ENCODE measurements around the gene LZTS2. TPM values are rescaled to one million over a fixed set of nuclear protein-coding genes. Genes with fewer than 3 reads are reported as not detected.
A peak's percentile ranks its signal among the peaks of the same experiment; 100 is the strongest.
"Not testable (repeated sequence)": the region's sequence is repeated elsewhere in the genome, so short reads cannot be mapped to it uniquely, and the experiment has no call there.

The LZTS2 gene
- total RNA-seq, 2 experiments from 2014 or later = 10.4 to 12.1 TPM

- no peak overlapping the region for H3K27ac Mint-ChIP-seq
- DNase-seq = no peak
- no peaks in the 10 kb centered on the region for H3K27me3 Mint-ChIP-seq
- no peak overlapping the region for H3K4me3 Mint-ChIP-seq
- no peaks in the 10 kb centered on the region for H3K36me3 Mint-ChIP-seq
- peaks cover 22% of the 10 kb centered on the region for H3K4me1 Mint-ChIP-seq
- H3K9me3 Mint-ChIP-seq = no peaks in the 10 kb centered on the region
These were observed 29.1 kb downstream of the LZTS2 start for GRCh38 chr10:101028446-101029337.

DNA sequence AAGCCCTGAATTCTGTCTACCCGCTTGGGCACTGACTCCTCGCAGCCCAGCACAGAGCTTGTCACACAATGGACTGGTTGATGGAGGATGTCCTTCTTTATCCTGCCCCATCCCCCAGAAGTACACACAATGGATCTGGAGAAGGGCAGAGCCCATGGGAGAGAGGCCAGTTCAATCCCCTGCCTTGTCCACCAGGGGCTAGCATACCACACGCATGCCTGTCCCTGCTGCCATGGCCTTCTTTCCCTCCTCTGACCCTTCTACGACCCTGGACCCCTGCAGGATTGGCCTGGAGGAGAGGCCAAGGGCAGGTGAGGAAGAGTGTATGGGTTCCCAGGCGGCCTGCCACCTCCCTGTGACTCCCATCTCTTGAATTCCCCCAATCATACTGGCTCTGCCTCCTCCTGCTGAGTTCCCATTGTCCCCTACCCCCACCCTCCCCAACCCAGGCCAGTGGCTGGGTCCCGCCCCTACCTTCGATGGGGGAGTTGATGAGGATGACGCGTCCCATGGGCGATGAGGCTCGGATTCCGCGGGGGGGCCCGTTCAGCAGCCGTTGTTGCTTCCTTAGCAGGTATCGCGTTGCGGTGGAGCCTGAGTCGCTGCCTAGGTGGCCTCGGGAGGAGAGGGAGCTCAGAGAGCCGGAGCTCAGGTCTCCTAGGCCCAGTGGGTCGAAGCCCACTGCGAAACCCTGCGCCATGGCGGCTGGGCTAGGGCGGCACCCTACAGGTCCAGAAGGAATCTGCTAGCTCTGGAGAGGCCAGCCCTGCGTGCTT is 30.1 kb downstream of the LZTS2 start:
- H3K9me3 Mint-ChIP-seq = no peaks in the 10 kb centered on the region
- no peaks in the 10 kb centered on the region for H3K36me3 Mint-ChIP-seq
- no peaks in the 10 kb centered on the region for H3K27me3 Mint-ChIP-seq
- H3K4me1 Mint-ChIP-seq = peaks cover 24% of the 10 kb centered on the region
- H3K27ac Mint-ChIP-seq = no peak overlapping the region
- DNase-seq = no peak
- no peak overlapping the region for H3K4me3 Mint-ChIP-seq

DNA sequence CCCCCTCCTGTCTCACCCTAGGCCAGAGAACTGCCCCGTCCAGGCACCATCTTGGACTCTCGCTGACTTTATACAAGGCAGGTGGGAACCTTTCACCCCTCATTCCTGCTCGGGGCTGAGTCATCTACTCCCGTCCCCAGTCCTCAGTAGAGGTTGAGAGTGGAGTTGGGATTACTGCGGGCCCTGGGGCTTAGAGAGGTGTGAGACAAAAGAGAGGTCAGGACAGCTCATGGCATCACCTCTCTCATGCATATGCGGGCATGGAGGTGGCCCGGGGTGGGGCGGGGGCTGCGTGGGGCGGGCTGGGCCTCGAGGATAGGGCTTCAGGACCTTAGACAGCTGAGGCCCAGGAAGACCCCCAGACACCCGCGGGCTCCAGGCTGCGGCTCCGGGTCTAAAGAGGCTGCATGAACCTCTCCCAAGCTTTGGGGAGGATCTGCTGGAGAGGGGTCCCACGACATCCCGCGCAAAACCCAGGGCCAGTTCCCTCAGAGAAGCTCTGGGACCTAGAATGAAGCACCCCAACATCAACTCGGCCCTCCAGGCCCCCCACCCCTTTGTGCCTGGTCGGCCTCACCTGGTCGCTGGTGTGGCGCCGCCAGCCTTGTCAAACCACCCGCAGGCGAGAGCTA is 31.0 kb downstream of the LZTS2 start:
- H3K36me3 Mint-ChIP-seq = no peaks in the 10 kb centered on the region
- H3K4me3 Mint-ChIP-seq = peak overlapping the region; percentile 74
- H3K4me1 Mint-ChIP-seq = peaks cover 24% of the 10 kb centered on the region
- no peak overlapping the region for H3K27ac Mint-ChIP-seq
- H3K27me3 Mint-ChIP-seq = no peaks in the 10 kb centered on the region
- H3K9me3 Mint-ChIP-seq = no peaks in the 10 kb centered on the region
- no peak for DNase-seq

DNA sequence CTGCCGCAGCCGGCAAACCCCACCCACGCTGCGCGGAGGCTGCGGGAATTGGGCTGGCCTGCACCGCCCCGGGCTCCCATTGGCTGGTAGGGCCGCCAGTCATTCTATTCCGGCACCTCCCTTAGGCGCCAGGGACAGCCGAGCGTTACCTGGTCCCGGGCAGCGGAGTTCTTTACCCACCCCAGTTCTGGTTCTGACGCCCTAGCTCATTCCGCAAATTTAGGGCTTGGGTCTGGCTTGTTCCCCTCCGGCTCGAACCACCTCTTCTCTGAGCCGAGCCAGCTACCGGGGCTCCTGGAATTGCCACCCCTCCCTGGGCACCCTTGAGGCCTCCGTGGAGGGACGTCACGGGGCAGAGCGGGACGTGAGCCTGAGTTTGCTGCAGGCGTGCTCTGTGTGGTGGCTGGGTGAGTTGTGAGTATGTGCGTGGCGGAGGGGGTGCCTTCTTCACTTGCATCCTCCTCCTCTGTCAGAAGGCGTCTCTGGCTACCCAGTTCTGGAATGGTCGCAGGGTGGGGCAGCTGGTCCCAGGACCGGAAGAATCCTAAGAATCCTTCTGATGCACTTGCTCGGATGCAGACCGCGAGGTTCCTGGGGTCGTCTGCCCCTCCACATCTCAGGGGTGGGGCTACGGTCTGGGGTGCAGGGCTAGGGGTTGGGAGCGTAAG is 31.7 kb downstream of the LZTS2 start, which contains the start of the genes PDZD7 and SFXN3:
Gene PDZD7, minus strand, starts transcription at position 2 of the 668 bp plus-strand sequence. CDS start 910 bp downstream, outside the sequence.
Gene SFXN3, plus strand, starts transcription at position 107 of the 668 bp plus-strand sequence. CDS start 3,461 bp downstream, outside the sequence.
- Mint-ChIP-seq H3K36me3 (no peaks in the 10 kb centered on the region), H3K4me1 (peaks cover 24% of the 10 kb centered on the region), H3K27ac (peak within 1 kb of the TSS; percentile 84), H3K27me3 (no peaks in the 10 kb centered on the region), H3K4me3 (peak within 1 kb of the TSS; percentile 74), H3K9me3 (no peaks in the 10 kb centered on the region)
- DNase-seq = peak; percentile 97

- Mint-ChIP-seq H3K4me3 (peak overlapping the region; percentile 74), H3K4me1 (peaks cover 24% of the 10 kb centered on the region), H3K36me3 (no peaks in the 10 kb centered on the region), H3K9me3 (no peaks in the 10 kb centered on the region), H3K27me3 (no peaks in the 10 kb centered on the region), H3K27ac (peak overlapping the region; percentile 84)
- DNase-seq = peak; percentile 76
These were observed 32.4 kb downstream of the LZTS2 start for GRCh38 chr10:101031796-101032636.

DNA sequence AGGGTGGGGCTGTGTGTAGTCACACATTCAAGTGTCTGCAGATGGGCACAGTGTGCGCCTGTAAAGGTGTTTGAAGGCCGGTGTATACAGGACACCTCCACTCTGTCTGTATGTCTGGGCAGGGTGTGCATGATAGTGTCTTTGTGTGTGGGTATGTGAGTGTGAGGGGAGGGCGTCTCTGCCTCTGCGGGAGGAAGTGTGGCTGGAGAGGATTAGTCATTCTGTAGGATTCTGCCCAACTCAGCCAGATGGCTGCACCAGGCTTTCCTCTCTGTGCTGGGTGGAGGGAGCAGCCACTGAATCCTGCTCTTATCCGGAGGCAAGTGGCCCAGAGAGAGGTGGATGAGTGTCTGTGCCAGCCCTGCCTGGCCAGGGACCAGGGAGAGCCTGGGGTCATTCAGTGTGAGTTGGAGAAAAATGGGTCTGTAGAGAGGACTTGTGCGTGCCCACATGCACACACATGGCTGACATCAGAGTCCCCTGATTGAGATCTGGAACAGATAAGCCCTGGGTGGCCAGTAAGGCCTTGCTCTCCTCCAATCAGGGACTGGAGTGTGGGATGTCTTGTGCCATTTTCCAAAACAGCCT is 33.1 kb downstream of the LZTS2 start:
- H3K4me3 Mint-ChIP-seq = peak overlapping the region; percentile 74
- H3K36me3 Mint-ChIP-seq = no peaks in the 10 kb centered on the region
- H3K4me1 Mint-ChIP-seq = peaks cover 24% of the 10 kb centered on the region
- H3K27me3 Mint-ChIP-seq = no peaks in the 10 kb centered on the region
- DNase-seq = peak; percentile 73
- H3K27ac Mint-ChIP-seq = peak overlapping the region; percentile 80
- no peaks in the 10 kb centered on the region for H3K9me3 Mint-ChIP-seq

DNA sequence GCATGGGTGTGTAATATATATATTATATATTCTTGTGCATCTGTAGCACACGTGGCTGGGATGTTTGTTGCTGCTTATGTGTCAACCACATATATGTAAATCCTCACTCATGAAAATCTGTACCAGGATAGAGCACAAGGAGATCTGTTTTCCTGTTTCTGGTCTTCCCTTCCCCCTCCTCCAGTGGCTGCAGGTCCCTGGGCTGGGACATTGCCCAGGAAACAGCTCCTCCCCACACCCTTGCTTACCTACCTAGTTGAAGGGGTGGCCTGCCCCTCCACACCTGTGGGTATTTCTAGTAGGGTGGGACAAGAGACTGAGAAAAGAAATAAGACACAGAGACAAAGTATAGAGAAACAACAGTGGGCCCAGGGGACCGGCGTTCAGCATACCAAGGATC is 33.7 kb downstream of the LZTS2 start:
- no peak overlapping the region for H3K27ac Mint-ChIP-seq
- DNase-seq = no peak
- no peaks in the 10 kb centered on the region for H3K27me3 Mint-ChIP-seq
- peak overlapping the region; percentile 40 for H3K4me3 Mint-ChIP-seq
- H3K9me3 Mint-ChIP-seq = no peaks in the 10 kb centered on the region
- H3K4me1 Mint-ChIP-seq = peaks cover 24% of the 10 kb centered on the region
- H3K36me3 Mint-ChIP-seq = peaks cover 4% of the 10 kb centered on the region

DNA sequence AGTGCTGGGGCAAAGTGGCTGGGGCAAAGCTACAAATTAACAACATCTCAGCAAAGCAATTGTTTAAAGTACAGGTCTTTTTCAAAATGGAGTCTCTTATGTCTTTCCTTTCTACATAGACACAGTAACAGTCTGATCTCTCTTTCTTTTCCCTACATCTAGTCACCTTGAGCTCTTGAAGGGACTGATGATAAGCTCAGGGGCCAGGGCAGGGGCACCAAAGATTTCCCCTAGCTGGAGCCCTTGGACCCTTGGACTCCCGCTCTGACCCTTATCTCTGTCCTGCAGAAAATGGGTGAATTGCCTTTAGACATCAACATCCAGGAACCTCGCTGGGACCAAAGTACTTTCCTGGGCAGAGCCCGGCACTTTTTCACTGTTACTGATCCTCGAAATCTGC is 34.8 kb downstream of the LZTS2 start:
- not testable (repeated sequence) for H3K36me3 Mint-ChIP-seq, H3K27me3 Mint-ChIP-seq, DNase-seq, H3K9me3 Mint-ChIP-seq, H3K4me3 Mint-ChIP-seq, H3K27ac Mint-ChIP-seq
- peaks cover 24% of the 10 kb centered on the region for H3K4me1 Mint-ChIP-seq

DNA sequence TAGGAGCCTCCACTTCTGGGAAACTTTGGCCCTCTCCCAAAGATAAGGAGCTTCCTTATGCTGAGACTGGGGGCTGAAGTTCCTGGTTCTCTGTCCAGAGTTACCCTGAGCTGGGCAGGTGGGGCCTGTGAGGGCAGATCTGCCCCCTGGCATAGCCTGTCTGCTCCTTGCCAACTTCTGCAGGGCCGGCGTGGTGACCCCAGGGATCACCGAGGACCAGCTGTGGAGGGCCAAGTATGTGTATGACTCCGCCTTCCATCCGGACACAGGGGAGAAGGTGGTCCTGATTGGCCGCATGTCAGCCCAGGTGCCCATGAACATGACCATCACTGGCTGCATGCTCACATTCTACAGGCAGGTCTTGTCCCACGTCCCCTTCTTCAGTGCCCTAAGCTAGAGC is 35.7 kb downstream of the LZTS2 start:
- Mint-ChIP-seq H3K4me3 (no peak overlapping the region), H3K27me3 (no peaks in the 10 kb centered on the region), H3K9me3 (no peaks in the 10 kb centered on the region), H3K36me3 (peaks cover 4% of the 10 kb centered on the region), H3K27ac (no peak overlapping the region), H3K4me1 (peaks cover 24% of the 10 kb centered on the region)
- no peak for DNase-seq

- no peaks in the 10 kb centered on the region for H3K27me3 Mint-ChIP-seq
- peaks cover 4% of the 10 kb centered on the region for H3K36me3 Mint-ChIP-seq
- DNase-seq = no peak
- H3K4me1 Mint-ChIP-seq = peaks cover 23% of the 10 kb centered on the region
- no peak overlapping the region for H3K4me3 Mint-ChIP-seq
- no peaks in the 10 kb centered on the region for H3K9me3 Mint-ChIP-seq
- no peak overlapping the region for H3K27ac Mint-ChIP-seq
These were observed 36.5 kb downstream of the LZTS2 start for GRCh38 chr10:101035916-101036702.

- no peaks in the 10 kb centered on the region for H3K9me3 Mint-ChIP-seq
- H3K36me3 Mint-ChIP-seq = peaks cover 4% of the 10 kb centered on the region
- no peak for DNase-seq
- H3K27me3 Mint-ChIP-seq = no peaks in the 10 kb centered on the region
- no peak overlapping the region for H3K4me3 Mint-ChIP-seq
- H3K4me1 Mint-ChIP-seq = peaks cover 22% of the 10 kb centered on the region
- no peak overlapping the region for H3K27ac Mint-ChIP-seq
These were observed 37.1 kb downstream of the LZTS2 start for GRCh38 chr10:101036726-101037125.

DNA sequence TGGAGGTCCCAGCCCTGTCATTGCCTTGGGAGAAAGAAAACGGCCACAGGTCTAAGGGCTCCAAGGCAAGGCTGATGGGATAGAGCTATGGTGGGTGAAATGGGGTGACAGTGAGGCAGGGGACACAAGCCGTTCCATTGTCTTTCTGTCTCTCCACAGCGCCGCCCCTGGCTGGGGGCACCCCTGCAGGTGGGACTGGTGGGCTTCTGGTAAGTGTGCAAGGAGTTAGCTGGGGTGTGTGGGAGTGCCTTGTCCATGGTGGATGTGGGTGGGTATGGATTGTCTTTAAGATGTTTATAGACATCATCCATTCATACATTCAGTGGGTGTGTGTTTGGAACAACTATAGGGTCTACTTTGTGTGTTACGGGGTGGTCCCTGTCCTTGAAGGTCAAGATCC is 38.9 kb downstream of the LZTS2 start:
- Mint-ChIP-seq H3K36me3 (peaks cover 4% of the 10 kb centered on the region), H3K27me3 (no peaks in the 10 kb centered on the region), H3K27ac (no peak overlapping the region), H3K4me1 (peaks cover 23% of the 10 kb centered on the region), H3K4me3 (no peak overlapping the region), H3K9me3 (no peaks in the 10 kb centered on the region)
- no peak for DNase-seq

DNA sequence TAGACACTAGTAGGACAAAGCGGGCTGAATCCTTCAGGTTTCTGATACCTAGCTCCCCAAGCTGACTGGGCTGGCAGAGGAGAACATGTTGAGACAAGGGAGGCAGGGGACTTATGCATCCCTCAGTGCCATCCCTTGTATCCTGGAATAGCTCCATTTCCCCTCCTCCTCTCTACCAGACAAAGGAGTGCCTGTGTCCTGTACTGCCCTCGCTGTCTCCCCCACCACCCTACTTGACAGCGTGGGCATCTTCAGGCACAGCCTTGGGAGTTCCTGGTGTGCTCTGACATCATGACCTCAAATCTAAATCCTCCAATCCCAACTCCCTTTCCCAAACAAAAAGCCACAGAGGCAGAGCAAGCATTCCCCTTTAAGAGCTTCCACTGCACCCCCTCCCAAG is 40.5 kb downstream of the LZTS2 start:
- H3K27ac Mint-ChIP-seq = no peak overlapping the region

More for the DNA sequence above, 40.5 kb downstream of the LZTS2 start:
- Mint-ChIP-seq H3K9me3 (no peaks in the 10 kb centered on the region), H3K4me1 (peaks cover 20% of the 10 kb centered on the region), H3K36me3 (peaks cover 4% of the 10 kb centered on the region), H3K27me3 (no peaks in the 10 kb centered on the region), H3K4me3 (no peak overlapping the region)
- no peak for DNase-seq
